H1 (cell line): Measurements from ENCODE around the gene NEDD4L. TPM values are rescaled to one million over a fixed set of nuclear protein-coding genes. Genes with fewer than 3 reads are reported as not detected.

Source experiments
- CTCF ChIA-PET: fragments of 300-600 bp; sonication (Branson Sonifier 250); formaldehyde crosslinking; loops from one replicate; lab custom pipeline; 2021; ENCODE audit not compliant: partially characterized antibody; lab: Charles Lee
- POLR2A ChIA-PET: fragments of 300-600 bp; sonication (Branson Sonifier 250); formaldehyde crosslinking; loops from one replicate; lab custom pipeline; 2021; ENCODE audit warnings: inconsistent platforms; ENCODE audit not compliant: partially characterized antibody; lab: Charles Lee
- DNase-seq, 2 experiments: peaks; one replicate each; pipeline versions ENCODE4 v3.0.0 to v3.0.0-alpha.2; 2010 to 2022; ENCODE audit warnings: low spot score in 2 of 2, low read depth in 1 of 2, mixed read lengths in 1 of 2
- FAIRE-seq: peaks from 2 replicates; lab custom pipeline; 2011; peaks lifted over from hg19 to GRCh38; lab: Jason Lieb, UNC
- H2AFZ ChIP-seq: 2 replicates; pipeline ENCODE4 v1.8.1; 2012; ENCODE audit warnings: low read length, inconsistent platforms
- H2AK5ac ChIP-seq: 2 replicates; pipeline ENCODE4 v1.6.1; 2013; ENCODE audit warnings: low read depth, low read length
- H2BK120ac ChIP-seq: replicated peaks from 2 replicates; pipeline ENCODE3; 2013; ENCODE audit warnings: low read depth, low read length, inconsistent platforms
- H2BK12ac ChIP-seq: 2 replicates; pipeline ENCODE4 v1.6.1; 2013; ENCODE audit warnings: low read depth, low read length
- H2BK15ac ChIP-seq: 2 replicates; pipeline ENCODE4 v1.6.1; 2013; ENCODE audit warnings: low read length
- H2BK20ac ChIP-seq: 2 replicates; pipeline ENCODE4 v1.6.1; 2013; ENCODE audit warnings: low read length
- H2BK5ac ChIP-seq: 2 replicates; pipeline ENCODE4 v1.6.1; 2013; ENCODE audit warnings: low read depth, low read length
- H3K14ac ChIP-seq: 2 replicates; pipeline ENCODE4 v1.6.1; 2013; ENCODE audit warnings: inconsistent platforms; ENCODE audit not compliant: insufficient read length
- H3K18ac ChIP-seq: 2 replicates; pipeline ENCODE4 v1.6.1; 2013; ENCODE audit warnings: low read length; ENCODE audit errors: extremely low read depth
- H3K23ac ChIP-seq: 2 replicates; pipeline ENCODE4 v1.6.1; 2013; ENCODE audit warnings: inconsistent platforms; ENCODE audit not compliant: insufficient read length
- H3K23me2 ChIP-seq: 2 replicates; pipeline ENCODE4 v1.6.1; 2013; ENCODE audit warnings: low read depth, low read length
- H3K27ac ChIP-seq: 2 replicates; pipeline ENCODE4 v1.6.1; 2011; ENCODE audit warnings: low read depth, low read length, inconsistent platforms
- H3K27me3 ChIP-seq, 4 experiments: replicated peaks in 1 of 4; 1 replicate in 1 of 4; 2 replicates in 3 of 4; pipeline versions ENCODE4 v1.6.1 to v1.8.1; 2011 to 2013; ENCODE audit warnings: low read length in 3 of 4, mild to moderate bottlenecking in 3 of 4, inconsistent platforms in 2 of 4, mixed read lengths in 2 of 4, moderate library complexity in 1 of 4; ENCODE audit not compliant: control insufficient read depth in 3 of 4, insufficient read depth in 3 of 4; ENCODE audit errors: extremely low read depth in 1 of 4
- H3K36me3 ChIP-seq, 4 experiments: 2 replicates each; pipeline versions ENCODE4 v1.6.1 to v1.8.1; 2011 to 2013; ENCODE audit warnings: mild to moderate bottlenecking in 4 of 4, low read length in 3 of 4, moderate library complexity in 2 of 4, control low read depth in 1 of 4, inconsistent platforms in 1 of 4; ENCODE audit not compliant: insufficient read depth in 4 of 4, control insufficient read depth in 2 of 4
- H3K4ac ChIP-seq: replicated peaks from 2 replicates; pipeline ENCODE3; 2013; ENCODE audit warnings: low read length, low read depth, mixed read lengths, inconsistent platforms; ENCODE audit not compliant: insufficient read length
- H3K4me1 ChIP-seq, 4 experiments: replicated peaks in 1 of 4; 1 replicate in 1 of 4; 2 replicates in 3 of 4; pipeline versions ENCODE4 v1.6.1 to v1.8.1; 2011 to 2013; ENCODE audit warnings: low read length in 3 of 4, inconsistent platforms in 2 of 4, mixed read lengths in 1 of 4; ENCODE audit not compliant: insufficient read depth in 4 of 4, control insufficient read depth in 3 of 4
- H3K4me2 ChIP-seq, 2 experiments: 2 replicates each; pipeline versions ENCODE4 v1.6.1 to v1.8.1; 2011 to 2013; ENCODE audit warnings: low read depth in 2 of 2, low read length in 2 of 2, control low read depth in 1 of 2, inconsistent platforms in 1 of 2, mild to moderate bottlenecking in 1 of 2; ENCODE audit not compliant: insufficient read depth in 1 of 2
- H3K4me3 ChIP-seq, 4 experiments: fragments of 200-600, 300-600 bp in 1 of 4; sonication (generic), shearing (Covaris generic), sonication (Bioruptor Twin) in 1 of 4; 2 replicates each; pipeline versions ENCODE4 v1.5.1 to v1.8.1; 2011 to 2016; ENCODE audit warnings: low read length in 4 of 4, low read depth in 3 of 4, control low read depth in 2 of 4, inconsistent platforms in 2 of 4, mild to moderate bottlenecking in 2 of 4, mixed read lengths in 1 of 4, moderate library complexity in 1 of 4; ENCODE audit not compliant: insufficient read depth in 2 of 4; ENCODE audit errors: extremely low read depth in 1 of 4
- H3K56ac ChIP-seq: replicated peaks from 2 replicates; pipeline ENCODE3; 2013; ENCODE audit warnings: low read depth, mild to moderate bottlenecking, mixed read lengths, low read length, inconsistent platforms; ENCODE audit not compliant: insufficient read length
- H3K79me1 ChIP-seq: 2 replicates; pipeline ENCODE4 v1.6.1; 2013; ENCODE audit warnings: low read depth, low read length, control low read depth
- H3K79me2 ChIP-seq, 2 experiments: 2 replicates each; pipeline versions ENCODE4 v1.6.1 to v1.8.1; 2012 to 2013; ENCODE audit warnings: low read length in 2 of 2, mild to moderate bottlenecking in 2 of 2, inconsistent platforms in 1 of 2; ENCODE audit not compliant: insufficient read depth in 2 of 2, control insufficient read depth in 1 of 2
- H3K9ac ChIP-seq, 4 experiments: replicated peaks in 1 of 4; 1 replicate in 1 of 4; 2 replicates in 3 of 4; pipeline versions ENCODE4 v1.6.1 to v1.8.1; 2011 to 2013; ENCODE audit warnings: low read depth in 3 of 4, low read length in 3 of 4, control low read depth in 2 of 4, mild to moderate bottlenecking in 2 of 4, moderate library complexity in 2 of 4, inconsistent platforms in 1 of 4; ENCODE audit errors: extremely low read depth in 1 of 4
- H3K9me3 ChIP-seq, 2 experiments: 2 replicates each; pipeline versions ENCODE4 v1.6.1 to v1.8.1; 2012 to 2013; ENCODE audit warnings: mild to moderate bottlenecking in 2 of 2, moderate library complexity in 2 of 2, control low read depth in 1 of 2, inconsistent platforms in 1 of 2, low read depth in 1 of 2, low read length in 1 of 2, mixed read lengths in 1 of 2; ENCODE audit not compliant: insufficient read depth in 2 of 2
- H4K20me1 ChIP-seq, 2 experiments: replicated peaks in 1 of 2; 2 replicates each; pipeline versions ENCODE3 to v1.8.1; 2011 to 2013; ENCODE audit warnings: inconsistent platforms in 2 of 2, low read length in 2 of 2, mild to moderate bottlenecking in 1 of 2; ENCODE audit not compliant: insufficient read depth in 2 of 2, control insufficient read depth in 1 of 2
- H4K5ac ChIP-seq: 2 replicates; pipeline ENCODE4 v1.6.1; 2013; ENCODE audit warnings: low read length, low read depth, mixed read lengths, inconsistent platforms; ENCODE audit not compliant: insufficient read length
- H4K8ac ChIP-seq: 2 replicates; pipeline ENCODE4 v1.8.0; 2013; ENCODE audit warnings: mild to moderate bottlenecking, moderate library complexity, low read length, inconsistent platforms; ENCODE audit not compliant: insufficient read depth; ENCODE audit errors: extremely low read depth
- H4K91ac ChIP-seq: replicated peaks from 2 replicates; pipeline ENCODE3; 2013; ENCODE audit warnings: low read length, mixed read lengths, inconsistent platforms; ENCODE audit not compliant: insufficient read length
- CBX8 ChIP-seq: fragments of 300-800, 300-1000 bp; sonication (generic); IDR thresholded peaks from 2 replicates; pipeline ENCODE4 v1.7.1; 2016; ENCODE audit warnings: low read depth, low read length, borderline replicate concordance
- CHD1 ChIP-seq: IDR thresholded peaks from 2 replicates; pipeline ENCODE4 v1.6.1; 2012; ENCODE audit warnings: low read depth, low read length, improper control_type of control experiment
- CTBP2 ChIP-seq: IDR thresholded peaks from 2 replicates; pipeline ENCODE4 v1.7.0; 2011; ENCODE audit warnings: borderline replicate concordance, mild to moderate bottlenecking, moderate library complexity, mixed read lengths, low read length; ENCODE audit not compliant: insufficient read depth, insufficient read length
- FOSL1 ChIP-seq: IDR thresholded peaks from 2 replicates; pipeline ENCODE4 v1.6.1; 2011; ENCODE audit warnings: mild to moderate bottlenecking, low read depth, low read length, moderate library complexity; ENCODE audit not compliant: insufficient read depth
- NANOG ChIP-seq: IDR thresholded peaks from 2 replicates; pipeline ENCODE4 v1.6.1; 2011; ENCODE audit warnings: low read length, low read depth, mild to moderate bottlenecking, inconsistent platforms; ENCODE audit not compliant: insufficient read depth, poor library complexity, severe bottlenecking
- RBBP5 ChIP-seq: IDR thresholded peaks from 2 replicates; pipeline ENCODE4 v1.7.1; 2012; ENCODE audit warnings: low read depth, mild to moderate bottlenecking, inconsistent platforms, low read length, moderate library complexity, borderline replicate concordance
- SAP30 ChIP-seq: fragments of 300-600 bp; sonication (generic); IDR thresholded peaks from 2 replicates; pipeline ENCODE4 v1.7.1; 2012; ENCODE audit warnings: low read length, moderate library complexity, mild to moderate bottlenecking, inconsistent platforms; ENCODE audit not compliant: insufficient read depth, insufficient replicate concordance
- SIX5 ChIP-seq: IDR thresholded peaks from 2 replicates; pipeline ENCODE4 v1.6.1; 2011; ENCODE audit warnings: mild to moderate bottlenecking, low read depth, low read length
- SP4 ChIP-seq: IDR thresholded peaks from 2 replicates; pipeline ENCODE4 v1.6.1; 2012; ENCODE audit warnings: low read length, inconsistent platforms
- ZNF274 ChIP-seq: IDR thresholded peaks from 2 replicates; pipeline ENCODE4 v1.7.0; 2012; ENCODE audit warnings: low read length, borderline replicate concordance; ENCODE audit errors: extremely low read depth
- WGBS, 2 experiments: shearing (Covaris generic) in 1 of 2; methylation state at CpG; one replicate each; pipeline versions ENCODE4 v1.1.6 to v1.1.7; 2013 to 2015; ENCODE audit warnings: low lambda C conversion rate in 2 of 2, mixed read lengths in 2 of 2, inconsistent platforms in 1 of 2, low coverage in 1 of 2, missing lambda C conversion rate in 1 of 2; ENCODE audit not compliant: insufficient replicate concordance in 2 of 2, insufficient coverage in 1 of 2, insufficient read length in 1 of 2; ENCODE audit errors: extremely low coverage in 1 of 2, missing lambda C conversion rate in 1 of 2; 5-methylcytosine and 5-hydroxymethylcytosine counted together
- polyA plus RNA-seq, 7 experiments: library from polyadenylated mRNA; depleted of rRNA in 3 of 7; stranded (reverse) in 5 of 7; unstranded in 2 of 7; fragments of >200 nt in 5 of 7; fragments of 200-250 nt in 2 of 7; gene quantifications; 1 replicate in 5 of 7; 2 replicates in 1 of 7; 4 replicates in 1 of 7; pipeline versions ENCODE4 v1.2.1 to v1.2.3, GENCODE V29; 2011 to 2013; ENCODE audit warnings: missing spikeins in 2 of 7, mixed read lengths in 2 of 7
- total RNA-seq: library from RNA; stranded (reverse); fragmentation: NEBNext Ultra II Directional; extraction: Animal tissue kit (Norgen Biotek cat#: 25700); gene quantifications from 2 replicates; pipeline ENCODE4 v1.2.1, GENCODE V29; 2021
- TF ChIP-seq, protein P1 (sequence below): IDR thresholded peaks from 2 replicates; pipeline ENCODE4 v1.6.1; 2012; ENCODE audit warnings: inconsistent platforms

The NEDD4L gene
- total and polyA plus RNA-seq, 2 of the 8 experiments (the other 6 are each of a cell fraction or from before 2014, with no cell fraction given) = 37.3 to 69.8 TPM

DNA sequence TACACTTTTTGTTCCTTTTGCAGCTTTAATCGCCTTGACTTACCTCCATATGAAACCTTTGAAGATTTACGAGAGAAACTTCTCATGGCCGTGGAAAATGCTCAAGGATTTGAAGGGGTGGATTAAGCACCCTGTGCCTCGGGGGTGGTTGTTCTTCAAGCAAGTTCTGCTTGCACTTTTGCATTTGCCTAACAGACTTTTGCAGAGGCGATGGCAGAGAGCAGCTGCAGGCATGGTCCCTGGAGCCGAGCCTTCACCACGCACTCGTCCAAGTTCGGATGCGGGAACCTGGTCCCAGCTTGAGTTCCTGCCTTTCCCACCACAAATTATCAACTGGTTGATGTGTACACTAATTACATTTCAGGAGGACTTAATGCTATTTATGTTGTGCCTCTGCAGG is 352.1 kb downstream of the NEDD4L start:
- no peak overlapping the region for H2BK15ac ChIP-seq
- peaks cover 9 to 37% (median 26%) of the 10 kb centered on the region in 4 experiments; a peak in 6 of 8 replicates for H3K36me3 ChIP-seq
- no peak overlapping the region for H3K14ac ChIP-seq
- no peak for DNase-seq
- no peak overlapping the region for H4K8ac ChIP-seq
- no peak overlapping the region for H3K27ac ChIP-seq
- no peak overlapping the region for H3K4me2 ChIP-seq
- no peak overlapping the region for H2BK120ac ChIP-seq
- TF ChIP-seq NANOG (no peak), SP4 (no peak), RBBP5 (no peak), SAP30 (no peak), FOSL1 (no peak), CHD1 (no peak), CTBP2 (no peak), ZNF274 (no peak), SIX5 (no peak), CBX8 (no peak)
- TF ChIP-seq, protein P1, sequence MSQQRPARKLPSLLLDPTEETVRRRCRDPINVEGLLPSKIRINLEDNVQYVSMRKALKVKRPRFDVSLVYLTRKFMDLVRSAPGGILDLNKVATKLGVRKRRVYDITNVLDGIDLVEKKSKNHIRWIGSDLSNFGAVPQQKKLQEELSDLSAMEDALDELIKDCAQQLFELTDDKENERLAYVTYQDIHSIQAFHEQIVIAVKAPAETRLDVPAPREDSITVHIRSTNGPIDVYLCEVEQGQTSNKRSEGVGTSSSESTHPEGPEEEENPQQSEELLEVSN = no peak
- H3K79me2 ChIP-seq = no peaks in the 10 kb centered on the region
- no peak overlapping the region for H2BK5ac ChIP-seq
- no peak overlapping the region for H4K91ac ChIP-seq
- H3K56ac ChIP-seq = no peak overlapping the region
- H3K18ac ChIP-seq = no peak overlapping the region
- H3K4ac ChIP-seq = no peak overlapping the region
- no peak overlapping the region for H3K9ac ChIP-seq
- CTCF ChIA-PET = interaction anchor here (0.6 to 9.3 kb wide), 10 partner anchors 12 to 600 kb away, joined by 3 to 62 read pairs (median 4); no protein-coding TSS in a partner anchor
- no peaks in the 10 kb centered on the region for H3K79me1 ChIP-seq
- H3K27me3 ChIP-seq = no peaks in the 10 kb centered on the region
- H2AK5ac ChIP-seq = no peak overlapping the region
- FAIRE-seq = no peak
- POLR2A ChIA-PET = interaction anchor here (0.8 kb wide), 1 partner anchor 54 kb away, joined by 3 read pairs; no protein-coding TSS in a partner anchor
- no peak overlapping the region for H2BK20ac ChIP-seq
- no peaks in the 10 kb centered on the region for H3K23me2 ChIP-seq
- no peak overlapping the region for H4K5ac ChIP-seq
- no peak overlapping the region for H3K23ac ChIP-seq
- 93% methylated on average over 10 of the region's 10 CpGs; no CpG with 5 or more reads in 1 of the 2 experiments for WGBS, 2 experiments
- no peak overlapping the region for H2AFZ ChIP-seq
- no peaks in the 10 kb centered on the region for H3K9me3 ChIP-seq
- peaks cover 0 to 2% of the 10 kb centered on the region in 2 experiments for H4K20me1 ChIP-seq
- H3K4me3 ChIP-seq = no peak overlapping the region
- H3K4me1 ChIP-seq = peaks cover 0 to 7% (median 0%) of the 10 kb centered on the region in 4 experiments; a peak in 3 of 7 replicates
- no peak overlapping the region for H2BK12ac ChIP-seq
